HG03066 (cell line): ENCODE results near the gene RRP12.

Experiments used
- ATAC-seq: cut with Tn5 transposase; IDR thresholded peaks from one replicate; pipeline ENCODE4 v1.9.1; 2021; ENCODE audit warnings: low read depth; ENCODE audit not compliant: unreplicated experiment

RRP12 gene

DNA sequence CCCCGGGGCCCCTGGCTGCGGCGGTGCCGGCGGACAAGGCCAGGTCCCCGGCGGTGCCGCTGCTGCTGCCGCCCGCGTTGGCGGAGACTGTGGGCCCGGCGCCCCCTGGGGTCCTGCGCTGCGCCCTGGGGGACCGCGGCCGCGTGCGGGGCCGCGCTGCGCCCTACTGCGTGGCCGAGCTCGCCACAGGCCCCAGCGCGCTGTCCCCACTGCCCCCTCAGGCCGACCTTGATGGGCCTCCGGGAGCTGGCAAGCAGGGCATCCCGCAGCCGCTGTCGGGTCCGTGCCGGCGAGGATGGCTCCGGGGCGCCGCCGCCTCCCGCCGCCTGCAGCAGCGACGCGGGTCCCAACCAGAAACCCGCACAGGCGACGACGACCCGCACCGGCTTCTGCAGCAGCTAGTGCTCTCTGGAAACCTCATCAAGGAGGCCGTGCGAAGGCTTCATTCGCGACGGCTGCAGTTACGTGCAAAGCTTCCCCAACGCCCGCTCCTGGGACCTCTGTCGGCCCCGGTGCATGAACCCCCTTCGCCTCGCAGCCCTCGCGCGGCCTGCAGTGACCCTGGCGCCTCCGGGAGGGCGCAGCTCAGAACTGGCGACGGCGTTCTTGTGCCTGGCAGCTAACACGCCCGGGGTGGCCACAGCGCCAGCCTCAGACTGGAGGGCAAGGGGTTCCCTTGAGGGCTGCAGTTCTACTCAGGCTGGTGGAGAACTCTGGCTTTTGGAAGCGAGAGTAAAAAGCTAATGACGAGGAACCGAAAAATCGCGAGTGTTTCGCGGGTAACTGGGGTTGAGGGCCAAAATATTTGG lies 81.3 kb downstream of the RRP12 start:
- ATAC-seq: peak; percentile 31

DNA sequence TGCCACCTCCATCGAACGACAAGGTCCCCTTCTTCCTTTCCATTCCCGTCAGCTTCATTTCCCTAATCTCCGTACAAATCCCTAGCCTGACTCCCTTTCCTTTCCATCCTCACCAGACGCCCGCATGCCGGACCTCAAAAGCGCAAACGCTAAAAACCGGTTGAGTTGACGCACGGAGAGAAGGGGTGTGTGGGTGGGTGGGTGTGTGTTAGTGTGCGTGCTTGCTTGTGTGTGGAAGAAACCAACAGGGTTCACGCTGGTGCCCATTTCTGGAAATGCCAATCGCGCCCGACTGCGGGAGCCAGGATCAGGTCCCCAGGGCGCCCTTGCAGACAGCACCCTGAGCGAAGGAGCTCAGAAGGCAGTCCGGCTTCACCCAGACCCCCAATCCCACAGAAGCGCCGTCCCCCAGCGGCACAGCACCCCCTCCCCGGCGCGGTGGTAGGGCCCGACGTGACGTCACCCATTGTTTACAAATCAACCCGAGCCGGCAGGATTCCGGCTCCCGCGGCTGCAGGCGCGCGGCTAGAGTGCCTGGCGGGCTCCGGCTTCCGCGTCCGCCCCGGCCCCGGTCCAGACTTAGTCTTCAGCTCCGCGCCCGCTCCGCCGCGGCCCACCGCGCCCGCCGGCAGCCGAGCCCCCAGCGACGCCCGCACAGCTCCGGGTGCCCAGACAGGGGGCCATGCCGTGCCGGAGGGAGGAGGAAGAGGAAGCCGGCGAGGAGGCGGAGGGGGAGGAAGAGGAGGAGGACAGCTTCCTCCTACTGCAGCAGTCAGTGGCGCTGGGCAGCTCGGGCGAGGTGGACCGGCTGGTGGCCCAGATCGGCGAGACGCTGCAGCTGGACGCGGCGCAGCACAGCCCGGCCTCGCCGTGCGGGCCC lies 82.1 kb downstream of the RRP12 start, which contains the start of gene FRAT1:
Gene FRAT1 (plus strand): TSS at position 500 of the 880 bp plus-strand sequence. CDS start 183 bp downstream, at position 683.
- ATAC-seq: peak; percentile 73

- no peak for ATAC-seq
Observed at GRCh38 chr10:97314671-97315070, 86.5 kb downstream of the RRP12 start.

- ATAC-seq: no peak
Observed at GRCh38 chr10:97312897-97313296, 88.2 kb downstream of the RRP12 start.

GRCh38 chr10:97311111-97311626 lies 90.0 kb downstream of the RRP12 start:
- no peak for ATAC-seq

GRCh38 chr10:97307866-97308780 lies 93.0 kb downstream of the RRP12 start:
- ATAC-seq: no peak

GRCh38 chr10:97307441-97307840 lies 93.7 kb downstream of the RRP12 start:
- no peak for ATAC-seq
